OCI-LY1 (cell line): ENCODE measurements around the gene BAG3.

Experiments
- CTCF ChIP-seq: fragments of 200-600 bp; sonication (generic), shearing (Covaris generic); IDR thresholded peaks from 2 replicates; pipeline ENCODE4 v1.5.1; 2017; ENCODE audit warnings: mild to moderate bottlenecking, antibody characterized with exemption, low read length, moderate library complexity, mixed read lengths
- EZH2 ChIP-seq: fragments of 200-600 bp; sonication (generic), shearing (Covaris generic); IDR thresholded peaks from 2 replicates; pipeline ENCODE4 v1.8.0; 2017; ENCODE audit warnings: borderline replicate concordance, mixed run types, mild to moderate bottlenecking, antibody characterized with exemption, low read length, moderate library complexity, mixed read lengths

GRCh38 chr10:119634219-119634544, 17.0 kb upstream of the BAG3 start:
- TF ChIP-seq CTCF: no peak
- TF ChIP-seq EZH2: no peak
